ENCODE measurements around the gene EXOC3.
"Not testable (repeated sequence)": the region's sequence is repeated elsewhere in the genome, so short reads cannot be mapped to it uniquely, and the experiment has no call there.

The EXOC3 gene

DNA sequence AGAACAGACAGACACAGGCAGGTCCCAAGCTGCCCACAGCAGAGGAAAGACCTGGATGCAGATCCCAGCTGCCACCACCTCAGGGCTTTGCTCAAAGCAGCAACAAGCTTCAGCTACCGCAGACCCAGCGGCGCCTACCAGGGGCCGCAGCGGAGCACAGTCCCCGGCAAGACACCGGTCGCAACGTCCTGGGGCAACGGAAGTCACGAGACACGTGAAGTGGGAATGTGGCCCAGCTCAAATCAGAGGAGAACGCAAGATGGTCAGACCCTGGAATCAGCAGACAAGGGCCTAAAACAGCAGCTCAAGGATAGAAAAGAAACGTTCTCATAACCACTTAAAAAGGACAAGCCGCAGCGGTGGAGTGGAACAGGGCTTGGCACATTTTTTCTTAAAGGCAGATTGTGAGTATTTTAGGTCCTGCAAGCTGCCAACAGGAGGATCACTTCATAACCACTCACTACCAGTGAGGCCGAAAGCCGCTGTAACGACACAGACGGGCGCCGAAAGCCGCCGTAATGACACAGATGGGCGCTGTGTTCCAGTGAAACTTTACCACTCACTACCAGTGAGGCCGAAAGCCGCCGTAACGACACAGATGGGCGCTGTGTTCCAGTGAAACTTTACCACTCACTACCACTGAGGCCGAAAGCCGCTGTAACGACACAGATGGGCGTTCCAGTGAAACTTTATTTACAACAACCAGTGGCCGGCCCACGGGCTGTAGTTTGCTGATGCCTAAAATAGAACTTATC, 59.5 kb downstream of the EXOC3 start:
- no peak overlapping the region for H2AFZ ChIP-seq (ENCODE audit: low read depth)
- TF ChIP-seq, protein P1, sequence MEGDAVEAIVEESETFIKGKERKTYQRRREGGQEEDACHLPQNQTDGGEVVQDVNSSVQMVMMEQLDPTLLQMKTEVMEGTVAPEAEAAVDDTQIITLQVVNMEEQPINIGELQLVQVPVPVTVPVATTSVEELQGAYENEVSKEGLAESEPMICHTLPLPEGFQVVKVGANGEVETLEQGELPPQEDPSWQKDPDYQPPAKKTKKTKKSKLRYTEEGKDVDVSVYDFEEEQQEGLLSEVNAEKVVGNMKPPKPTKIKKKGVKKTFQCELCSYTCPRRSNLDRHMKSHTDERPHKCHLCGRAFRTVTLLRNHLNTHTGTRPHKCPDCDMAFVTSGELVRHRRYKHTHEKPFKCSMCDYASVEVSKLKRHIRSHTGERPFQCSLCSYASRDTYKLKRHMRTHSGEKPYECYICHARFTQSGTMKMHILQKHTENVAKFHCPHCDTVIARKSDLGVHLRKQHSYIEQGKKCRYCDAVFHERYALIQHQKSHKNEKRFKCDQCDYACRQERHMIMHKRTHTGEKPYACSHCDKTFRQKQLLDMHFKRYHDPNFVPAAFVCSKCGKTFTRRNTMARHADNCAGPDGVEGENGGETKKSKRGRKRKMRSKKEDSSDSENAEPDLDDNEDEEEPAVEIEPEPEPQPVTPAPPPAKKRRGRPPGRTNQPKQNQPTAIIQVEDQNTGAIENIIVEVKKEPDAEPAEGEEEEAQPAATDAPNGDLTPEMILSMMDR (conservative IDR thresholded peaks at IDR 0.05; ENCODE audit: low read depth, low read length): no peak
- no peak overlapping the region for H3K27ac ChIP-seq
- no peak overlapping the region for H3K4me3 ChIP-seq (IDR thresholded peaks at IDR 0.05; ENCODE audit: insufficient read depth, low read depth, low read length)
- H3K4me2 ChIP-seq: no peak overlapping the region
- H3K4me1 ChIP-seq (ENCODE audit: low read depth, poor library complexity, severe bottlenecking): no peaks in the 10 kb centered on the region
- no peaks in the 10 kb centered on the region for H3K79me2 ChIP-seq (ENCODE audit: insufficient read depth, low read depth)
- H4K20me1 ChIP-seq (ENCODE audit: insufficient read depth): no peaks in the 10 kb centered on the region
- H3K36me3 ChIP-seq (ENCODE audit: insufficient read depth): no peaks in the 10 kb centered on the region
- H3K27me3 ChIP-seq (ENCODE audit: insufficient read depth, low read depth): peaks cover 75% of the 10 kb centered on the region
- H3K9ac ChIP-seq: no peak overlapping the region

DNA sequence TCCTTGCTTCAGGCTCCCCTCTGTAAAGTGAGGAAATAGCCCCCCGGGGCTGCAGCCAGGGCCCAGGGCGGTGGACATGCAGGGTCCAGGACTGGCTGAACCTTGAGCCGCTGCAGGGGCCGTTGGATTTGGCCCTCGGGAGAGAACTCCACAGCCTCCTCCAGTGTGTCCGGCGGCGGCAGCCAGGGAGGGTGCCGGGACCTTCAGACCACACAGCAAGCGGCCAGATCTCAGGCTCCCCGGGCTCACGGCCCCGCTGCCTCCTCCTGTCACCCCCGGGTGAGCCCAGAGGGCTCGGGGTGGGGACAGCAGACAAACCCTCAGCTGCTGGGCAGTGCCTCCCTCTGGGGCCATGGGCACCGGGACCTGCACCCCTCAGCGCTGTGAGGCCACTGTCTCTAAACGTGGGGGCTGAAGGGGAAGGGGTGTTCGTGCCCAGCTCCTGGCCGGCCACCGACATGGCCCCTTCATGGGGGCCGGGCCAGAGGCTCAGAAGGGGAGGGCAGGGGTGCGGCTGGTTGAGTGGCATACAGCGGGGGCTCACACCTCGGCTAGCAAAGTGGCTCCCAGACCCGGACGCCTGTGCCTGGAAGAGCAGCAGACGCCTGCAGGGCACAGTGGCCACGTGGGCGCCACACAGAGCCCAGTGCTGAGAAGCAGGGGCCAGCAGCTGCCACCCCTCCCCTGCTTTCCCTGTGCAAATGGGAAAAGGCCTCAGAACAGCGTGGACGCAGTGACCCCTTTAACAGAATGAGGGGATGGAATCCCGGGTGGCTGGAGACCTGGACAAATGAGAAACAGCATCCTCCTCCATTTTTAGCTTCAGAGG, 61.6 kb downstream of the EXOC3 start:
- Histone ChIP-seq H2AFZ (ENCODE audit: low read depth) (no peak overlapping the region), H3K9ac (no peak overlapping the region), H3K36me3 (ENCODE audit: insufficient read depth) (no peaks in the 10 kb centered on the region), H4K20me1 (ENCODE audit: insufficient read depth) (no peaks in the 10 kb centered on the region), H3K27me3 (ENCODE audit: insufficient read depth, low read depth) (peaks cover 66% of the 10 kb centered on the region), H3K79me2 (ENCODE audit: insufficient read depth, low read depth) (no peaks in the 10 kb centered on the region), H3K4me2 (no peak overlapping the region), H3K4me3 (IDR thresholded peaks at IDR 0.05; ENCODE audit: insufficient read depth, low read depth, low read length) (no peak overlapping the region), H3K27ac (no peak overlapping the region), H3K4me1 (ENCODE audit: low read depth, poor library complexity, severe bottlenecking) (no peaks in the 10 kb centered on the region)
- TF ChIP-seq, protein P1 (conservative IDR thresholded peaks at IDR 0.05; ENCODE audit: low read depth, low read length): no peak

DNA sequence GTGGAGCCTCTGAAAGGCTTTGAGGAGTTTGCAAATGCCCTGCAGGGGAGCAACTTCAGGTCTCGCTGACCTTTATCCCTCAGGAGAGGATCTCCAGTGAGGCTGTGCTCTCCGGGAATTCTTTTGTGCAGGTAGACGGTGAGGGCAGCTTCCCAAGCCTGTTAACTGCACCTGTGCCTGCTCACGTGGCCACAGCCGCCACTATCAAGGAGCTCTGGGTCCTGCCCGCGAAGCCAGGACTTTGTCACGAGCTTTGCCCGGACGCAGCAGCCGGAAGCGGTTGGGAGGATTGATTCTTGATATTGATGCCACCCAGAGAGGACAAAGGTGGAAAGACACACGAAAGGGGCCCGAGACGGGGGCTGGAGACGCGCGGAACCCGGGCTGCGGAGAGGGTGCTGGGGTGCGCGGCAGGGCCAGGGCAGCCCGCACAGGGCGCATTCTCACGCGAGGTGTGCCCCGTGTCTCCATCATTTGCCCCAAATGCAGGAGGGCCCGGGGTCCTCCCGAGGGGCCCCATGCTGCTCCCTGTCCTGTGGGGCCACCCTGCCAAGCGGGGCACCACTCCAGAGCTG, 63.1 kb downstream of the EXOC3 start:
- no peak overlapping the region for H2AFZ ChIP-seq (ENCODE audit: low read depth)
- H3K4me1 ChIP-seq (ENCODE audit: low read depth, poor library complexity, severe bottlenecking): no peaks in the 10 kb centered on the region
- H3K27me3 ChIP-seq (ENCODE audit: insufficient read depth, low read depth): peaks cover 71% of the 10 kb centered on the region
- H3K4me3 ChIP-seq (IDR thresholded peaks at IDR 0.05; ENCODE audit: insufficient read depth, low read depth, low read length): no peak overlapping the region
- H3K4me2 ChIP-seq: no peak overlapping the region
- H3K79me2 ChIP-seq (ENCODE audit: insufficient read depth, low read depth): no peaks in the 10 kb centered on the region
- no peak overlapping the region for H3K9ac ChIP-seq
- TF ChIP-seq, protein P1 (conservative IDR thresholded peaks at IDR 0.05; ENCODE audit: low read depth, low read length): no peak
- no peaks in the 10 kb centered on the region for H4K20me1 ChIP-seq (ENCODE audit: insufficient read depth)
- H3K27ac ChIP-seq: no peak overlapping the region
- H3K36me3 ChIP-seq (ENCODE audit: insufficient read depth): no peaks in the 10 kb centered on the region

DNA sequence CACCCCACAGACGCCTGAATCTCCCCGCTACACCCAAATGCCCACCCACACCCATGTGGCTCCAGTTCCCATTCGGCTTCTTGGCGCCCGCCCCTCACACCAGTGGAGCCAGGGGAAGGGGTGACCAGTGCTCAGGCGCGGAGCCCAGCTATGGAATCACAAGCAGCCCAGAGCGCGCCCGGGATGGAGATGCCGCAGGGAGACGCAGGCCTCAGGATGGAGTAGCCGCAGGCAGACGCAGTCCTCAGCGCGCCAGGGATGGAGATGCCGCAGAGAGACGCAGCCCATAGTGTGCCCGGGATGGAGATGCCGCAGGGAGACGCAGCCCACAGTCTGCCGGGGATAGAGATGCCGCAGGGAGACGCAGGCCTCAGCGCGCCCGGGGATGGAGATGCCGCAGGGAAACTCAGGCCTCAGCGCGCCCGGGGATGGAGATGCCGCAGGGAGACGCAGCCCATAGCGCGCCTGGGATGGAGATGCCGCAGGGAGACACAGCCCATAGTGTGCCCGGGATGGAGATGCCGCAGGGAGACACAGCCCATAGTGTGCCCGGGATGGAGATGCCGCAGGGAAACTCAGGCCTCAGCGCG, 65.1 kb downstream of the EXOC3 start:
- not testable (repeated sequence) for H3K79me2 ChIP-seq (ENCODE audit: insufficient read depth, low read depth); H3K9ac ChIP-seq; H3K4me2 ChIP-seq; H2AFZ ChIP-seq (ENCODE audit: low read depth); H3K27ac ChIP-seq; H4K20me1 ChIP-seq (ENCODE audit: insufficient read depth); H3K4me1 ChIP-seq (ENCODE audit: low read depth, poor library complexity, severe bottlenecking); H3K4me3 ChIP-seq (IDR thresholded peaks at IDR 0.05; ENCODE audit: insufficient read depth, low read depth, low read length); H3K36me3 ChIP-seq (ENCODE audit: insufficient read depth)
- peaks cover 72% of the 10 kb centered on the region for H3K27me3 ChIP-seq (ENCODE audit: insufficient read depth, low read depth)
